LoVo (cell line): ENCODE measurements around the gene OR2K2.
"Not testable (repeated sequence)": the region's sequence is repeated elsewhere in the genome, so short reads cannot be mapped to it uniquely, and the experiment has no call there.

ENCODE experiments used
- DNase-seq: peaks from one replicate; pipeline ENCODE4 v3.0.0-alpha.2; 2016; ENCODE audit warnings: low spot score

Gene OR2K2

GRCh38 chr9:111298111-111298510 lies 31.9 kb downstream of the OR2K2 start:
- no peak for DNase-seq

- no peak for DNase-seq
These were observed 32.8 kb downstream of the OR2K2 start for GRCh38 chr9:111297066-111297824.

GRCh38 chr9:111294691-111295451 lies 35.2 kb downstream of the OR2K2 start:
- DNase-seq, result no peak

- DNase-seq, result peak; percentile 15
These were observed 42.9 kb downstream of the OR2K2 start for GRCh38 chr9:111287127-111287526.

- DNase-seq, result no peak
These were observed 45.3 kb downstream of the OR2K2 start for GRCh38 chr9:111284703-111285102.

GRCh38 chr9:111282845-111283244 lies 47.2 kb downstream of the OR2K2 start:
- DNase-seq, result no peak

- not testable (repeated sequence) for DNase-seq
These were observed 49.2 kb downstream of the OR2K2 start for GRCh38 chr9:111280795-111281194.
